Measurements from ENCODE around the gene MAP4K2. TPM values are rescaled to one million over a fixed set of nuclear protein-coding genes. Genes with fewer than 3 reads are reported as not detected.

The MAP4K2 gene
- total RNA-seq, 1 experiment from 2014 or later, result 24.7 TPM

GRCh38 chr11:64770120-64770519 is 32.9 kb downstream of the MAP4K2 start:
- H4K20me1 ChIP-seq (ENCODE audit: control insufficient read depth, insufficient read depth, insufficient read length), result peaks cover 3% of the 10 kb centered on the region
- H3K9ac ChIP-seq (ENCODE audit: extremely low read depth, insufficient read length, low read length), result no peak overlapping the region
- no peak overlapping the region for H3K4me2 ChIP-seq (ENCODE audit: insufficient read depth, insufficient read length, low read length)
- H2BK5ac ChIP-seq (ENCODE audit: insufficient read length, low read length), result no peak overlapping the region
- no peak overlapping the region for H3K23ac ChIP-seq (ENCODE audit: insufficient read length, low read depth, low read length)
- no peak for DNase-seq
- Mint-ChIP-seq H3K4me1 (peaks cover 20 to 35% of the 10 kb centered on the region in 2 experiments), H3K36me3 (ENCODE audit: insufficient read depth in 1 of 3, low read depth in 3 of 3) (peaks cover 81 to 98% (median 97%) of the 10 kb centered on the region in 3 experiments; a peak in 6 of 7 replicates), H3K27me3 (ENCODE audit: low read depth) (no peaks in the 10 kb centered on the region), H3K4me3 (no peak overlapping the region), H3K9me3 (no peaks in the 10 kb centered on the region), H3K27ac (peak overlapping the region in 1 of 3 experiments; percentile 23; a peak in 2 of 7 replicates)
- no peak overlapping the region for H2BK120ac ChIP-seq (ENCODE audit: low read depth, low read length, poor library complexity, severe bottlenecking)
- H3K56ac ChIP-seq (ENCODE audit: insufficient read length, low read depth, low read length), result no peak overlapping the region
- H3K27ac ChIP-seq (ENCODE audit: insufficient read length, low read depth, low read length), result no peak overlapping the region
- no CpG with 5 or more reads among the region's 12 CpGs for WGBS (ENCODE audit: extremely low coverage, insufficient read length, low lambda C conversion rate)
- TF ChIP-seq, protein P1, sequence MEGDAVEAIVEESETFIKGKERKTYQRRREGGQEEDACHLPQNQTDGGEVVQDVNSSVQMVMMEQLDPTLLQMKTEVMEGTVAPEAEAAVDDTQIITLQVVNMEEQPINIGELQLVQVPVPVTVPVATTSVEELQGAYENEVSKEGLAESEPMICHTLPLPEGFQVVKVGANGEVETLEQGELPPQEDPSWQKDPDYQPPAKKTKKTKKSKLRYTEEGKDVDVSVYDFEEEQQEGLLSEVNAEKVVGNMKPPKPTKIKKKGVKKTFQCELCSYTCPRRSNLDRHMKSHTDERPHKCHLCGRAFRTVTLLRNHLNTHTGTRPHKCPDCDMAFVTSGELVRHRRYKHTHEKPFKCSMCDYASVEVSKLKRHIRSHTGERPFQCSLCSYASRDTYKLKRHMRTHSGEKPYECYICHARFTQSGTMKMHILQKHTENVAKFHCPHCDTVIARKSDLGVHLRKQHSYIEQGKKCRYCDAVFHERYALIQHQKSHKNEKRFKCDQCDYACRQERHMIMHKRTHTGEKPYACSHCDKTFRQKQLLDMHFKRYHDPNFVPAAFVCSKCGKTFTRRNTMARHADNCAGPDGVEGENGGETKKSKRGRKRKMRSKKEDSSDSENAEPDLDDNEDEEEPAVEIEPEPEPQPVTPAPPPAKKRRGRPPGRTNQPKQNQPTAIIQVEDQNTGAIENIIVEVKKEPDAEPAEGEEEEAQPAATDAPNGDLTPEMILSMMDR (conservative IDR thresholded peaks at IDR 0.05), result no peak
- no peaks in the 10 kb centered on the region for H3K4me1 ChIP-seq (ENCODE audit: insufficient read depth, low read length)
- H2AK5ac ChIP-seq (ENCODE audit: insufficient read length, low read length), result no peak overlapping the region
- H4K91ac ChIP-seq (ENCODE audit: insufficient read length, low read depth, low read length), result no peak overlapping the region
- H3K79me2 ChIP-seq (ENCODE audit: insufficient read depth, low read length), result peaks cover 6% of the 10 kb centered on the region; the same call in 1 of the 2 replicates
- no peak overlapping the region for H2BK12ac ChIP-seq (ENCODE audit: insufficient read length, low read depth, low read length)
- H3K18ac ChIP-seq (ENCODE audit: insufficient read length, low read depth, low read length), result no peak overlapping the region
- H4K8ac ChIP-seq (replicated peaks; ENCODE audit: insufficient read length, low read depth, low read length), result no peak overlapping the region
- no peak overlapping the region for H3K14ac ChIP-seq (ENCODE audit: insufficient read depth, low read length)
- H3K4ac ChIP-seq (ENCODE audit: low read depth, low read length), result no peak overlapping the region
- H3K9me3 ChIP-seq (ENCODE audit: control insufficient read depth, low read depth, low read length), result no peaks in the 10 kb centered on the region
- H2BK20ac ChIP-seq (ENCODE audit: low read depth, low read length, poor library complexity, severe bottlenecking), result no peak overlapping the region
- H4K5ac ChIP-seq (ENCODE audit: insufficient read length, low read depth, low read length), result no peak overlapping the region
- H2AFZ ChIP-seq (ENCODE audit: low read length), result no peak overlapping the region
- H3T11ph ChIP-seq (ENCODE audit: low read length), result no peak overlapping the region
- peaks cover 7% of the 10 kb centered on the region for H3K79me1 ChIP-seq (ENCODE audit: insufficient read depth, low read depth, low read length, poor library complexity, severe bottlenecking)
- H2BK15ac ChIP-seq (ENCODE audit: low read depth, low read length), result no peak overlapping the region
- H3K23me2 ChIP-seq (ENCODE audit: insufficient read length, low read depth, low read length, poor library complexity, severe bottlenecking), result no peaks in the 10 kb centered on the region
- no peaks in the 10 kb centered on the region for H3K27me3 ChIP-seq (ENCODE audit: insufficient read depth, low read length)

Data from H9 (cell line).